HG02938 (cell line): ENCODE results near the gene C12orf42.
"Not testable (repeated sequence)": the region's sequence is repeated elsewhere in the genome, so short reads cannot be mapped to it uniquely, and the experiment has no call there.

Experiments used
- ATAC-seq: cut with Tn5 transposase; IDR thresholded peaks from one replicate; pipeline ENCODE4 v1.9.1; 2021; ENCODE audit warnings: mild to moderate bottlenecking, moderate library complexity; ENCODE audit not compliant: unreplicated experiment

The C12orf42 gene

DNA sequence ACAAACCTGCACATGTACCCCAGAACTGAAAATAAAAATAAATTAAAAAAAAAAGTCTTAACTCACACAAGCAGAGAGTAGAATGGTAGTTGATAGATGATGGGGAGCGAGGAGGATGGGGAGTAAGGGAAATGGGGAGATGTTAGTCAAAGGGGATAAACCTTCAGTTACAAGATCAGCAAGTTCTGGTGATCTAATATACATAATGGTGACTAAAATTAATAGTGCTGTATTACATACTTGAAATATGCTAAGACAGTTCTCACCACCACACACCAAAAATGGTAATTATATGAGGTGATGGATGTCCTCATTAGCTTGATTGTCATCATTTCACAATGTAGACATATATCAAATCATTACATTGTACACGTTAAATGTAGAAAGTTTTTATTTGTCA is 3.2 kb upstream of the C12orf42 start:
- ATAC-seq, result no peak

- peak; percentile 14 for ATAC-seq
Observed at GRCh38 chr12:103494734-103495468, 867 bp downstream of the C12orf42 start.

DNA sequence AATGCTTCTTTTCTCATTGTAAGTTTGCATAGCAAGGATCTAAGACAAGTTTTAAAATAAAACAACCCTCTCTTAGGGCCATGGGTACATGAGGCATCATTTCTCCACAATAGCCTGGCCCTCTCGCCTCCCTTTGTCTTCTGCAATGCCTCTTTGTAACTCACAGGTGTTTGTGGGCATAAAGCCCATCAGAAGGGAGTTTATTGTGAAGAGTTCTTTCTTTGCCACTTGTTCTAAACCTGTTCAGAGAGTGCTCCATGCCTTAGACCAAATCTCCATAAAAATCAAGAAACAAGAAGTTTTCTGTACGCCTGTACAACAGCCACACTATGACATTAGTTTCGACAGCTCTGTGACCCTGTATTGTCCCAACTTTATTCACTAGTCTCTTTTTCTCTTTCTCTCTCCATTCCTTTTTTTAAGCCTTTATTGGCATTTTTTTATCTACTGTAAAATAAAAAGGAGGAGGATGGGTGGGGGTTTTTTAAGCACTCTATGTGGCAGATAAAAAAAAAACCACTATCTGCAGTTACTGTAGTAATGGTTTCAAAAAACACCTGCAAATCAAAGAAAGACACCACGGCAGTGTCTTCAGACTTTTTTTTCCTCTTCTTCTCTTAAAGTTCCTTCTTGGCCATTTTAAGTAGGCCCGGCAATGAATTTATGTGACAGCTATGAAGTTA is 1.6 kb downstream of the C12orf42 start:
- no peak for ATAC-seq

DNA sequence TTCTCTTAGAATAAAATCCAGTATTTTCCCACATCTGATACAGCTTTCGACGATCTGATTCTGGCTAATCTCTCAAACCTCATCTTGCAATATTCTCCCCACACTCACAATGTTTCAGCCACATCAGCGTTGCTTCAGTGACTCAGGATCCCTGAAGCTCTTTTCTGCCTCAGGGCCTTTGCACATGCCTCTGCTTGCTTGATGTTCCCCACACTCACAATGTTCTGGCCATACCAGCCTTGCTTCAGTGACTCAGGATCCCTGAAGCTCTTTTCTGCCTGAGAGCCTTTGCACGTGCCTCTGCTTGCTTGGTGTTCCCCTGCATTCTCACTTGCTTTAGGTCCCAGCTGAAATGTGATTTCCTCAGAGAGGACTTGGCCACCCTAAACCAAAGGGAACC is 2.6 kb downstream of the C12orf42 start:
- no peak for ATAC-seq

GRCh38 chr12:103482365-103482764 is 13.4 kb downstream of the C12orf42 start:
- ATAC-seq, result no peak

DNA sequence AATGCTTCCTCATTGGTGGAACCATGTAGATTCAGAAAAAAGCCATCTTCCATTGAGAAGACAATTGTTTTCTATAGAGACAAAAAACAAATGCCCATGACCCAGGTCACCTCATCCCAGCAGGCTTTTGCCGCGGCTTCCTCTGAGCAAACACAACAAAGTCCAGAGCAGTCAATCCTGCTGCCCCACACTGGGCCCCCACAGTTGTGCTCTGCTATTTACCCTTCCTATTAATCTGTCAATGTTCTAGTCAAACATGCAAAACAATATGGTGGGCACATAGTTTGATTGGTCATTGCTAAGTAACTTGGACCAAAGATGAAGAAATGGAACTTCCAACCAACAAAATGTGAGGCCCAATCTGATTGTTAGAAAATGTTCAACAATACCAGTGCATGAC is 20.7 kb downstream of the C12orf42 start:
- ATAC-seq, result no peak

DNA sequence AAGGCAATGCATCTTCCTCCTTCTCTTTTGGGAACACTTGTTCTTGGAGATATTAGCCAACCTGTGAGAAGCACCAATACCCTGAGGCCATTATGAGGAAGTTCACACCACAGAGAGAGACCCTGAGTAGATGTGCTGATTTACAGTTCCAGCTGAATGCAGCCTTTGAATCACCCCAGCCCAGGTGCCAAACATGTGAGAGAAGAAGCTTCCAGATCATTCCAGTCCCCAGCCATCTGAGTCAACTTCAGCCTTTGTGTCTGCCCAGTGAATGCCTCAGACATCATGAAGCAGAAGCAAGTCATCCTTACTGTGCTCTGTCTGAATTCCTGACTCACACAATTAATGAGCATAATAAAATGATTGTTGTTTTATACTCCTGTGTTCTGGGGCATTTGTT is 25.1 kb downstream of the C12orf42 start:
- no peak for ATAC-seq

GRCh38 chr12:103469719-103470118 is 26.0 kb downstream of the C12orf42 start:
- no peak for ATAC-seq

DNA sequence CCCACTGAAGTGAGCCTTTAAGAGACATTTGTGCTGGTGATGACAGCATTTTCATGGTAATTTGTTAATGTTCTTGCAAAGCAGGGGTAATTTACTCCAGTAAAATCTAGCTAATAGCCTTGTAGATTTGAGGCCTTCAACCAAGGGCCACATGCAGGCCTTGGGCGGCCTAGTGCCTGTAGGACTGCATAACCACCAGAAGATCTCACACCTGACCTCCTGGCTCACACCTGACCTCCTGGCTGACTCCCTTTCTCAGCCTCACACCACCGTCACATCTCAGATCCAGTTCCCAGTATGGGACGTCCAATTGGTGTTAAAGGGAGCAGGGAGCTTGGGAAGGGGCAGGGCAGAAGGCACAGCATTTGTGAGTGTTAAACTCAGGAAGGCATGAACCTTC is 26.9 kb downstream of the C12orf42 start:
- ATAC-seq, result no peak

- peak; percentile 96 for ATAC-seq
Observed at GRCh38 chr12:103462675-103463074, 33.1 kb downstream of the C12orf42 start.

DNA sequence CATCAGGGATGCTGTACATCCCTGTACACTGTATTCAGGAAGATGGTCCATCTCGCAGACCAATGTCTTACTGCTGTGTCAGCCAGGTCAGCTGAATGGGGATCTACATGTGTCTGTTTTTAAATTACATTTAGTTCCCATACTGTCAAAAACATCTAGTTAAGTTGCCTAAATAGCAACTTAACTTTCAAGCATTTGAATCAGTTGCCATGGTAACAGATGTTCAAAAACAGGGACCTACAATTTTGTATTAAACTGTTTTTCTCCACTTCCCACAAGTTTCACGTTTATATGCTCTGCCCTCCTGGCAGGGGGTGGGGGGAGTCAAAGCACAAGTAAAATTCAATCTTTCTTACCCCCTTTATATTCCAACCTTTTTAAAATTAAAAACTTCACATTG is 38.3 kb downstream of the C12orf42 start:
- no peak for ATAC-seq

DNA sequence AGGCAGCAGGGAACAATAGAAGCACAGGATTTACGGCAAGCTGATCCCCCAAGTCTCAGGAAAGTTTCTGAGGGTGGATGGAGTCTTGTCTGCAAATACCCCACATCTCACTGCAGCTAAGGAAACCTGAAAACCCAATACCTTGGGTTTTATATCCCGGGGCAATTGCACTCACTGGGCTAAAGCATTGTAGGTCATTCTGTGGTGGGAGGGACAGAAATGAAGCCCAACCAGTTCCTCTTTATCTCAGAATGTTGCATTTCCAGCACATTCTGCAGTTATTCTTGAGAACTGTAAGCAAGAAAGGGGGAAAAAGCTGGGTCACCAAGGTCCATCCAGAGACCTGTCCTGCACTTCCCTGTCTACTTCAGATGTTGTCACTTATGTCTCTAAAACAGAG is 39.8 kb downstream of the C12orf42 start:
- ATAC-seq, result no peak

DNA sequence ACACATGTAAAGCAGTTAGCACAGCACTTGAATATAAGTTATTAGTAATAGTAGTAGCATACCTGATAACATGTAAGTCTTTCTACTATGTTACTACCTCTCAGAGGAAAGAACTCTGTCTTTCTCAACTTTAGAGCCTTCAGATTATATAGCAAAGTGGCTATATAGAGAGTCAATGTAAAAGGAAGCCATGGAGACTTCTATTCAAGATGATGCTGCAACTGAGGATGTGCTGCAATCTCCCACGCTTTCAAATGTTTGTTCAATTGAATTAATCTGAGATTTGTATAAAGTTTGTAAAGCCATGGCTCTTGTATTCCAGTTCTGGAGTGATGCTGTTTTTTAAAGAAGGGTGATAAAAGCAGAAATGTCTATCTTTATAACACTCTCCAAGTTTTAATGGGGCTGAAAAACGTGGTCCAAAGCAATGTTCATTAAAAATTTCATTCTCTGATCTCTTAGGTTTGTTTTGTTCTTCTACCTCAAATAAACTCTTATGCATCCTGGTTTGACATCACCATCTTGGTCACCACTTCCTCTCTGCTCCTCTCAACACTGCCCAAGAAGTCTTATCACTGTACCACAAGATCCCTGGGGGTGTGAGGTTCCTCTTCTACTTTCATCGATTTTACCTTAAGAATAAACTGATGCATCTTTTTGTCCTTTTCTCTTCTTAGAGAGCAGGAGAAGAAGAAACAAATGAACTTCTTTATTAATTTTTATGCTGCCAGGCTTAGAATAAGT is 40.6 kb downstream of the C12orf42 start:
- peak; percentile 87 for ATAC-seq

DNA sequence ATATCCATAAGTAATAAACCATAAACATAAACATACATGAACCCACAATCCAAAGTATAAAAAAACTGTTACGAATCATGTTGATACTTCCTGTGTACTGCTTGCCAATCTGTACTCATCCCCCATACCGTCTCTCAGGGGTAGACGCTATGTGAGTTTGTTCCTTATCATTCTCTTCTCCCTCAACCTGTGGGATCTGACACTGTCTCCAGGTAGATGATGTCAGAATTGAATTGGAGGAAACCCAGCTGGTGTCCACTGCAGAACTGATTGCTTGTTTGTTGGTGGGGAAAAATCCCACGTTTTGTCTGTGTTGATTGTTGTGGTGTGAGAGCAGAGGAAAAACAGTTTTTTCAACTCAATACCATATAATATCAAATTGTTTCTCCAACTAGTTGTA is 50.8 kb downstream of the C12orf42 start:
- no peak for ATAC-seq

DNA sequence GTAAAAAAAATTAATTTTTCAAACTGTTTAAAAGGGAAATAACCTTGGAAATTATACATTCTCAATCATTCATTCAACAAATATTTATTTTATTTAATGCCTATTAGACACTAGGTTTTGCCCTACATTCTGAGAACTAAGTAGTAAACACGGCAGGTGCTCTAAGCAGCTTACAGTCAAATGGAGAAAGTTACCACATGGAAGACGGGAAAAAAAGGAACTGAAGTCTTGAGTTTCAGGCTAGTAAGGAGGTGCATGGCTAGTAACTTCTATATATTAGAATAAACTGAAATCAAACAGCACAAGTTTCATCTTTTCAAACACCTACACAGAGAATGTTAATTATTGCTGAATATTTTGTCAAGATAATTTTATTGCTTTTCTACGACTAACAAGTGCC is 52.9 kb downstream of the C12orf42 start:
- ATAC-seq, result no peak

DNA sequence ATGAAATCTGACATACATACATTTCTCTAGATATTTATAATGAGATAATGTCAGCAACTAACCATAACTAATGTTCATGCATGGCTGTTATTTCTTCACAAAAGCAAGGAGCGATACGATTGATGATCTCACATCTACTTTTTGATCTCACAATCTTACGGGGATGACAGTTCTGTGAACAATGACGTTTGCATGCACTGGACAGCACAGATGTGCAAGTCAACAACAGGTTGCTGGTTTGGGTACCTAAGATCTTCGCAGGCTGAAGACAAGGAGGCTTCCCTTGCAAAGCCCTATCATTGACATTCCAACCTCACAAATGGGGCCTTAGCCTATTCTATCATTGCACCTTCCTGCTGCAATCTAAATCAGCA is 53.6 kb downstream of the C12orf42 start:
- ATAC-seq, result peak; percentile 5

DNA sequence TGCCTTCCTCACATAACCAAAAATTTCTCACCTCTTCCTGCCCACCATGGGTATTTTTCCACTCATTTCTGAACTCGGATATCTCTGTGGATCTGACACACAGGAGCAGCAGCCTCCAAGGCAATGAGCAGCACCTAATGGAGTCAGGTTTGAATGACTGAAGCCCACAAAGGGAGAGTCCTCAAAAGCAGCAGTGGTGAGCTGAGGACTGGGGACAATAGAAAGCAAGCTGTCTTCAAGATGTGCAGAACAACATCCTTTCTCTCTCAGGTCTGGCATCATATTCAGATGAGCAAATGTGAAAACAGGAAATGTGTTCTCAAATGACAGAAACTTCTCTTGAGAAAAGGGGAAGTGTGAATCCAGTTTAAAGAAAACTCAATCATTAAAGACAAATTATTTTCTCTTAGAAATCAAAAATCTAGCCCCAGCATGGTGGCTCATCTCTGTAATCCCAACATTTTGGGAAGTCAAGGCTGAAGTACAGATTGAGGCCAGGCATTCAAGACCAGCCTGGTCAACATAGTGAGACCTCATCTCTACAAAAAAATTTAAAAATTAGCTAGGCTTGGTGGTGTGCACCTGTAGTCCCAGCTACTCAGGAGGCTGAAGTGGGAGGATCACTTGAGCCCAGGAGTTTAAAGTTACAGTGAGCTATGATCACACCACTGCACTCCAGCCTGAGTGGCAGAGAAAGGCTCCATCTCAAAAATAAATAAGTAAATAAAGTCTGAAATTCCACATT is 54.2 kb downstream of the C12orf42 start:
- ATAC-seq, result peak; percentile 98

DNA sequence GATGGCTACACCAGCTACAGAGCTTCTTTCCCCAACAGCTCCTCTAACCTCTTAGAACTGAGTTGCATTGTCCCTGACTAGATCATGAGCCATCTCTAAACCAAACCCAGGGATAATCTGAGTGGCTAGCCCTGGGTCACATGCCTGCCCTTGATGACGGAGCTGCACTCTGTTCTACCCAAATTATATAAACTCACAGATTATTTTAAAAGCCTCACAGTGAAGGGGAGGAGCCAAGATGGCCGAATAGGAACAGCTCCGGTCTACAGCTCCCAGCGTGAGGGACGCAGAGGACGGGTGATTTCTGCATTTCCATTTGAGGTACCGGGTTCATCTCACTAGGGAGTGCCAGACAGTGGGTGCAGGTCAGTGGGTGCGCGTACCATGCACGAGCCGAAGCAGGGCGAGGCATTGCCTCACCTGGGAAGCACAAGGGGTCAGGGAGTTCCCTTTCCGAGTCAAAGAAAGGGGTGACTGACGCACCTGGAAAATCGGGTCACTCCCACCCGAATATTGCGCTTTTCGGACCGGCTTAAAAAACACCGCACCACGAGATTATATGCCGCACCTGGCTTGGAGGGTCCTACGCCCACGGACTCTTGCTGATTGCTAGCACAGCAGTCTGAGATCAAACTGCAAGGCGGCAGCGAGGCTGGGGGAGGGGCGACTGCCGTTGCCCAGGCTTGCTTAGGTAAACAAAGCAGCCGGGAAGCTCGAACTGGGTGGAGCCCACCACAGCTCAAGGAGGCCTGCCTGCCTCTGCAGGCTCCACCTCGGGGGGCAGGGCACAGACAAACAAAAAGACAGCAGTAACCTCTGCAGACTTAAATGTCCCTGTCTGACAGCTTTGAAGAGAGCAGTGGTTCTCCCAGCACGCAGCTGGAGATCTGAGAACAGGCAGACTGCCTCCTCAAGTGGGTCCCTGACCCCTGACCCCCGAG is 61.3 kb downstream of the C12orf42 start:
- ATAC-seq, result not testable (repeated sequence)

GRCh38 chr12:103431950-103432349 is 63.8 kb downstream of the C12orf42 start:
- no peak for ATAC-seq

GRCh38 chr12:103431387-103431786 is 64.4 kb downstream of the C12orf42 start:
- ATAC-seq, result peak; percentile 80
